ENCODE results near the gene RPS6KA5. TPM values are rescaled to one million over a fixed set of nuclear protein-coding genes. Genes with fewer than 3 reads are reported as not detected.

Gene RPS6KA5
- 8.6 and 10.7 TPM in 2 replicates for total RNA-seq (2014; rRNA removed)
- percentile 65 among the genes with signal in this experiment for Bru-seq, nascent RNA
- BruChase-seq, experiment 1, labeled RNA remaining after a 6-hour chase: percentile 48 among the genes with signal in this experiment
- BruChase-seq, experiment 2, labeled RNA remaining after a 2-hour chase: percentile 59 among the genes with signal in this experiment
- long read RNA-seq, full-length matches to known transcripts: 31 of 52 reads
- long read RNA-seq, partial matches to known transcripts: 6 of 52 reads
- long read RNA-seq, other reads (novel, unspliced or antisense): 15 of 52 reads

- Histone ChIP-seq H3K4me3 (ENCODE audit: low read length) (peak within 1 kb of the TSS; percentile 80), H3F3A (ENCODE audit: low read length, unreplicated experiment) (no peaks in the 10 kb centered on the region), H3K9me3 (ENCODE audit: low read length) (no peaks in the 10 kb centered on the region), H3K9ac (ENCODE audit: low read length) (peak within 1 kb of the TSS; percentile 88), H3K4me2 (ENCODE audit: low read length) (peak within 1 kb of the TSS; percentile 93), H3K27ac (ENCODE audit: low read length) (peak within 1 kb of the TSS; percentile 71), H2AFZ (ENCODE audit: low read length) (peak within 1 kb of the TSS; percentile 98), H3K4me1 (ENCODE audit: insufficient read depth, low read length) (peaks cover 18% of the 10 kb centered on the region), H3K9me2 (replicated peaks; ENCODE audit: low read length) (no peaks in the 10 kb centered on the region), H4K20me1 (ENCODE audit: low read length) (no peaks in the 10 kb centered on the region; the same call in 1 of the 2 replicates), H3K27me3 (ENCODE audit: low read length) (no peaks in the 10 kb centered on the region), H3K79me2 (ENCODE audit: low read length) (peaks cover 19% of the 10 kb centered on the region; the same call in 1 of the 2 replicates), H3K36me3 (ENCODE audit: low read depth, low read length) (no peaks in the 10 kb centered on the region)
- peak; percentile 89 for ATAC-seq
- CTCF ChIA-PET: interaction anchor here (0.9 to 2.9 kb wide), 2 partner anchors 113 to 158 kb away, joined by 6 to 26 read pairs; no protein-coding TSS in a partner anchor
- TF ChIP-seq EZH2phosphoT487 (IDR thresholded peaks at IDR 0.05; ENCODE audit: borderline replicate concordance, low read length): no peak
- TF ChIP-seq CTCF (conservative IDR thresholded peaks at IDR 0.05; ENCODE audit: low read depth, low read length): 0 out of 2 replicates have a peak, but pooled peaks have one; percentile 19
- no TSS peak for BruUV-seq (replicated peaks)
- DNase-seq: peak; percentile 100
- intact Hi-C loops (cut with micrococcal nuclease): loop anchor here (1.0 to 5.0 kb wide), 8 partner anchors 66 to 678 kb away; no protein-coding TSS in a partner anchor
- POLR2A ChIA-PET (ENCODE audit: unreplicated experiment): interaction anchor here (0.5 to 0.9 kb wide), 6 partner anchors 34 to 240 kb away, joined by 3 to 7 read pairs (median 4); no protein-coding TSS in a partner anchor
These were observed at the start of gene RPS6KA5 for GRCh38 chr14:91060351-91061055. RPS6KA5 (minus strand) TSS chr14:91060641; CDS start chr14:91060434, 207 bp downstream.

GRCh38 chr14:91108941-91109611, 48.6 kb upstream of the RPS6KA5 start:
- Histone ChIP-seq H3K27ac (ENCODE audit: low read length) (no peak overlapping the region), H3K4me3 (ENCODE audit: low read length) (no peak overlapping the region), H3F3A (ENCODE audit: low read length, unreplicated experiment) (no peaks in the 10 kb centered on the region), H3K9ac (ENCODE audit: low read length) (no peak overlapping the region), H3K4me2 (ENCODE audit: low read length) (no peak overlapping the region), H3K9me2 (replicated peaks; ENCODE audit: low read length) (no peaks in the 10 kb centered on the region), H3K79me2 (ENCODE audit: low read length) (no peaks in the 10 kb centered on the region), H4K20me1 (ENCODE audit: low read length) (no peaks in the 10 kb centered on the region), H2AFZ (ENCODE audit: low read length) (peak overlapping the region; percentile 43; the same call in 1 of the 2 replicates), H3K9me3 (ENCODE audit: low read length) (no peaks in the 10 kb centered on the region), H3K36me3 (ENCODE audit: low read depth, low read length) (no peaks in the 10 kb centered on the region), H3K4me1 (ENCODE audit: insufficient read depth, low read length) (peaks cover 9% of the 10 kb centered on the region), H3K27me3 (ENCODE audit: low read length) (no peaks in the 10 kb centered on the region)
- TF ChIP-seq EZH2phosphoT487 (IDR thresholded peaks at IDR 0.05; ENCODE audit: borderline replicate concordance, low read length) (no peak), EZH2 (IDR thresholded peaks at IDR 0.05; ENCODE audit: low read length, unreplicated experiment) (no peak), CTCF (conservative IDR thresholded peaks at IDR 0.05; ENCODE audit: low read depth, low read length) (no peak)
- ATAC-seq (peak; percentile 36; the same call in 1 of the 2 replicates), DNase-seq (peak; percentile 35)
- POLR2A ChIA-PET (ENCODE audit: unreplicated experiment): no interaction called here
- CTCF ChIA-PET: no interaction called here
- intact Hi-C loops (cut with micrococcal nuclease): no loop called here
- no TSS peak for BruUV-seq (replicated peaks)

Measured in PC-3 (cell line).